Measurements from ENCODE around the gene UGT1A9.

- TF ChIP-seq CTCF (IDR thresholded peaks at IDR 0.05) (no peak), EZH2 (IDR thresholded peaks at IDR 0.05) (no peak), EZH2phosphoT487 (IDR thresholded peaks at IDR 0.05) (no peak)
These were observed 20.9 kb downstream of the UGT1A9 start, which contains the start of gene UGT1A6 for GRCh38 chr2:233692648-233693047.
